KMS-11 (cell line): Measurements from ENCODE around the gene ZNF619.
"Not testable (repeated sequence)": the region's sequence is repeated elsewhere in the genome, so short reads cannot be mapped to it uniquely, and the experiment has no call there.

Experiments used
- H2AFZ ChIP-seq: fragments of 200-600 bp; sonication (generic); 2 replicates; pipeline ENCODE4 v1.6.1; 2016; ENCODE audit warnings: antibody characterized with exemption, mixed run types, low read depth
- H3K27ac ChIP-seq: fragments of 200-600 bp; sonication (generic); 2 replicates; pipeline ENCODE4 v1.6.1; 2016; ENCODE audit warnings: mild to moderate bottlenecking, mixed run types
- H3K27me3 ChIP-seq: fragments of 200-600 bp; sonication (generic); 2 replicates; pipeline ENCODE4 v1.6.1; 2017; ENCODE audit warnings: mild to moderate bottlenecking, low read depth, mixed run types, moderate library complexity; ENCODE audit not compliant: insufficient read depth
- H3K36me3 ChIP-seq: fragments of 200-600 bp; sonication (generic); 2 replicates; pipeline ENCODE4 v1.6.1; 2017; ENCODE audit warnings: mild to moderate bottlenecking, mixed run types; ENCODE audit not compliant: insufficient read depth
- H3K4me1 ChIP-seq: fragments of 200-600 bp; sonication (generic); 2 replicates; pipeline ENCODE4 v1.6.1; 2016; ENCODE audit warnings: mild to moderate bottlenecking, low read depth, mixed run types; ENCODE audit not compliant: poor library complexity, severe bottlenecking
- H3K4me2 ChIP-seq: fragments of 200-600 bp; sonication (generic); 2 replicates; pipeline ENCODE4 v1.7.0; 2016; ENCODE audit warnings: mild to moderate bottlenecking, mixed run types
- H3K4me3 ChIP-seq: fragments of 200-600 bp; sonication (generic); IDR thresholded peaks from 2 replicates; pipeline ENCODE4 v1.6.1; 2017; ENCODE audit warnings: low read depth, low read length, mixed read lengths; ENCODE audit not compliant: insufficient read depth
- H3K79me2 ChIP-seq: fragments of 200-600 bp; sonication (generic); 2 replicates; pipeline ENCODE4 v1.6.1; 2016; ENCODE audit warnings: low read depth, mixed run types; ENCODE audit not compliant: insufficient read depth
- H3K9ac ChIP-seq: fragments of 200-600 bp; sonication (generic); 2 replicates; pipeline ENCODE4 v1.6.1; 2016; ENCODE audit warnings: mild to moderate bottlenecking, mixed run types
- H4K20me1 ChIP-seq: fragments of 200-600 bp; sonication (generic); 2 replicates; pipeline ENCODE4 v1.6.1; 2016; ENCODE audit warnings: mild to moderate bottlenecking, mixed run types; ENCODE audit not compliant: insufficient read depth
- TF ChIP-seq, protein P1 (sequence below): fragments of 200-600 bp; sonication (generic); conservative IDR thresholded peaks from 2 replicates; pipeline ENCODE4 v1.6.1; 2017; ENCODE audit warnings: low read depth, mild to moderate bottlenecking, antibody characterized with exemption, low read length, moderate library complexity, mixed read lengths

Gene ZNF619

DNA sequence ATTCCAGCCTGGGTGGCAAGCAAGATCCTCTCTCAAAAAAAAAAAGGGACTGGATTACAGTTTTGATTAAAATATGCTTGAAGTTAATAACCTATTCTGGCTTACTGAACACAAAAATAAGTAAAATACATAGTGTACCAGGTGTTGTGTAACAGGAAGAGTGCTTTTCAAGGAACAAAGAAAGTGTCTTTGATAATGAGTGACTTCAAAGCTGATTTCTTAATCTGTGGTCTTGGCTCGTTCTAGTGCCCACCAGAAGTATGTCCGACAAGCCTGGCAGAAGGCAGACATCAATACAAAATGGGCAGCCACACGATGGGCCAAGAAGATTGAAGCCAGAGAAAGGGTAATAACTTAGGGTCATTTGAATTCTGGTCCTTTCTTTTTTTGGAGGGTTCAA is 15.8 kb upstream of the ZNF619 start:
- no peak overlapping the region for H3K9ac ChIP-seq
- no peaks in the 10 kb centered on the region for H4K20me1 ChIP-seq
- no peaks in the 10 kb centered on the region; the same call in 1 of the 2 replicates for H3K36me3 ChIP-seq
- TF ChIP-seq, protein P1, sequence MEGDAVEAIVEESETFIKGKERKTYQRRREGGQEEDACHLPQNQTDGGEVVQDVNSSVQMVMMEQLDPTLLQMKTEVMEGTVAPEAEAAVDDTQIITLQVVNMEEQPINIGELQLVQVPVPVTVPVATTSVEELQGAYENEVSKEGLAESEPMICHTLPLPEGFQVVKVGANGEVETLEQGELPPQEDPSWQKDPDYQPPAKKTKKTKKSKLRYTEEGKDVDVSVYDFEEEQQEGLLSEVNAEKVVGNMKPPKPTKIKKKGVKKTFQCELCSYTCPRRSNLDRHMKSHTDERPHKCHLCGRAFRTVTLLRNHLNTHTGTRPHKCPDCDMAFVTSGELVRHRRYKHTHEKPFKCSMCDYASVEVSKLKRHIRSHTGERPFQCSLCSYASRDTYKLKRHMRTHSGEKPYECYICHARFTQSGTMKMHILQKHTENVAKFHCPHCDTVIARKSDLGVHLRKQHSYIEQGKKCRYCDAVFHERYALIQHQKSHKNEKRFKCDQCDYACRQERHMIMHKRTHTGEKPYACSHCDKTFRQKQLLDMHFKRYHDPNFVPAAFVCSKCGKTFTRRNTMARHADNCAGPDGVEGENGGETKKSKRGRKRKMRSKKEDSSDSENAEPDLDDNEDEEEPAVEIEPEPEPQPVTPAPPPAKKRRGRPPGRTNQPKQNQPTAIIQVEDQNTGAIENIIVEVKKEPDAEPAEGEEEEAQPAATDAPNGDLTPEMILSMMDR: no peak
- H3K79me2 ChIP-seq: peaks cover 31% of the 10 kb centered on the region
- no peaks in the 10 kb centered on the region for H3K27me3 ChIP-seq
- no peak overlapping the region for H2AFZ ChIP-seq
- H3K4me1 ChIP-seq: peaks cover 10% of the 10 kb centered on the region
- no peak overlapping the region for H3K4me3 ChIP-seq
- H3K4me2 ChIP-seq: no peak overlapping the region
- no peak overlapping the region for H3K27ac ChIP-seq

DNA sequence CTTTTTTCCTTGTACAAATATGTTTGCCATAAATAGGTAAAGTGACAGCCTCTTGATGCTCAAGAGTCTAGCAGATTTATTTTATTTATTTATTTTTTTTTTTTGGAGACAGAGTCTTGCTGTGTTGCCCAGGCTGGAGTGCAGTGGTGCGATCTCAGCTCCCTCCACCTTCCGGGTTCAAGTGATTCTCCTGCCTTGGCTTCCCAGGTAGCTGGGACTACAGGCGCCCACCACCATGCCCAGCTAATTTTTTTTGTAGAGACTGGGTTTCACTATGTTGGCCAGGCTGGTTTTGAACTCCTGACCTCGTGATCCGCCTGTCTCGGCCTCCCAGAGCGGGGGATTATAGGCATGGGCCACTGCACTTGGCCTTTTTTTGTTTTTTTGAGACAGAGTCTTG is 14.1 kb upstream of the ZNF619 start:
- H3K27me3 ChIP-seq, H2AFZ ChIP-seq, H3K27ac ChIP-seq, H3K36me3 ChIP-seq, H4K20me1 ChIP-seq, H3K9ac ChIP-seq, H3K4me2 ChIP-seq, H3K4me3 ChIP-seq: not testable (repeated sequence)
- peaks cover 26% of the 10 kb centered on the region for H3K79me2 ChIP-seq
- H3K4me1 ChIP-seq: peaks cover 10% of the 10 kb centered on the region

DNA sequence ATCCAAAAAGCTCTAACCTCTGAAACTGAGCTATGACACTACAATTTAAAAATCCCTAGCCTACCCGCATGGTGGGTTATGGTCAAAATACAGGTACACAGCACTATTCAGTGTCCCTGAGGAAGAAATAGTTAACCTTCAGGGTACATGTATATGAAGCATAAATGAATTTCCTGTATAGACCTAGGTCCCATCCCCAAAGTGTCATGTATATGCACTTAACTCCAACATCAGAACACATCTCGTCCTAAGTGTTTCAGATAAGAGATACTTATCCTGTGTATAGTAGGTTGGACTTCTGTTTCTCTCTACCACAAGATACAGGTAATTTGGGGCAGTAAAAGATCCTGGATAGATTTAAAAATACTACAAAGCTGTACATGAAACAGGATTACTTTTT is 13.3 kb upstream of the ZNF619 start:
- Histone ChIP-seq H3K4me3 (no peak overlapping the region), H3K79me2 (peaks cover 19% of the 10 kb centered on the region; the same call in 1 of the 2 replicates), H3K27me3 (no peaks in the 10 kb centered on the region), H2AFZ (no peak overlapping the region), H3K4me2 (no peak overlapping the region), H3K36me3 (no peaks in the 10 kb centered on the region; the same call in 1 of the 2 replicates), H4K20me1 (no peaks in the 10 kb centered on the region), H3K9ac (no peak overlapping the region), H3K4me1 (peaks cover 4% of the 10 kb centered on the region), H3K27ac (no peak overlapping the region)
- TF ChIP-seq, protein P1: no peak

GRCh38 chr3:40464339-40465110 is 12.4 kb upstream of the ZNF619 start:
- Histone ChIP-seq H3K4me2 (no peak overlapping the region), H3K4me1 (no peaks in the 10 kb centered on the region), H3K27me3 (no peaks in the 10 kb centered on the region), H4K20me1 (no peaks in the 10 kb centered on the region), H3K27ac (no peak overlapping the region), H3K36me3 (no peaks in the 10 kb centered on the region; the same call in 1 of the 2 replicates), H3K79me2 (0 out of 2 replicates have a peak, but pooled peaks cover 10% of the 10 kb centered on the region), H3K4me3 (no peak overlapping the region), H3K9ac (no peak overlapping the region), H2AFZ (no peak overlapping the region)
- TF ChIP-seq, protein P1: no peak

DNA sequence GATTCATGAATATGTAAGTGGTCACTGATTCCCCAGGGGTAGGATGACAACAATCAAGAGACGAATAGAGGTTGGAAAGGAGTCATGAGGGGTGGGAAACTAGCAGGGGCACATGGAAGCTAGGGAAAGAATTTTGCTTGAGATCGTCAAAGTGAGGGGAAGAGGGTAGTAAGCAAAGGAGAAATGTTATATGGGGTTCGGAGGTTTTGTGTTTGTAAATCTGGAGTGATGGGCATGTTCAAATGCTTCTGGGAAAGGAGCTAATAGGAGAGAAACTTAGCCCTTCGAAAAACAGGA is 11.9 kb upstream of the ZNF619 start:
- Histone ChIP-seq H3K36me3 (no peaks in the 10 kb centered on the region; the same call in 1 of the 2 replicates), H2AFZ (no peak overlapping the region), H3K4me2 (no peak overlapping the region), H3K79me2 (0 out of 2 replicates have a peak, but pooled peaks cover 10% of the 10 kb centered on the region), H3K9ac (no peak overlapping the region), H4K20me1 (no peaks in the 10 kb centered on the region), H3K27me3 (no peaks in the 10 kb centered on the region), H3K27ac (no peak overlapping the region), H3K4me3 (no peak overlapping the region), H3K4me1 (no peaks in the 10 kb centered on the region)
- TF ChIP-seq, protein P1: no peak
